Liver (tissue), 9 donors: ENCODE results near the gene IQGAP2. TPM values are rescaled to one million over a fixed set of nuclear protein-coding genes. Genes with fewer than 3 reads are reported as not detected.

ENCODE experiments used
- DNase-seq: peaks from one replicate; pipeline ENCODE4 v3.0.0-alpha.2; 2017; ENCODE audit warnings: low spot score
- H3K27ac ChIP-seq, 2 donors: one replicate each; pipeline ENCODE4 v1.7.0; 2013; ENCODE audit warnings: inconsistent platforms in 2 of 2, low read length in 2 of 2, control low read depth in 1 of 2, low read depth in 1 of 2, mild to moderate bottlenecking in 1 of 2
- H3K27me3 ChIP-seq, 4 donors: one replicate each; pipeline versions ENCODE4 v1.6.1 to v1.7.0; 2013; ENCODE audit warnings: low read length in 3 of 4, inconsistent platforms in 1 of 4, mild to moderate bottlenecking in 1 of 4, moderate library complexity in 1 of 4; ENCODE audit not compliant: control insufficient read depth in 4 of 4, insufficient read depth in 4 of 4
- H3K36me3 ChIP-seq, 4 donors: one replicate each; pipeline versions ENCODE4 v1.6.1 to v1.7.0; 2013; ENCODE audit warnings: low read length in 3 of 4, mild to moderate bottlenecking in 3 of 4, low read depth in 1 of 4, moderate library complexity in 1 of 4; ENCODE audit not compliant: control insufficient read depth in 4 of 4, insufficient read depth in 3 of 4
- H3K4me1 ChIP-seq, 4 donors: one replicate each; pipeline versions ENCODE4 v1.6.1 to v1.7.0; 2013; ENCODE audit warnings: low read length in 3 of 4, mild to moderate bottlenecking in 3 of 4, moderate library complexity in 1 of 4; ENCODE audit not compliant: control insufficient read depth in 4 of 4, insufficient read depth in 4 of 4
- H3K4me3 ChIP-seq, 3 donors: one replicate each; pipeline versions ENCODE4 v1.6.1 to v1.7.0; 2013; ENCODE audit warnings: low read length in 3 of 3, control low read depth in 1 of 3, low read depth in 1 of 3, mild to moderate bottlenecking in 1 of 3
- H3K9ac ChIP-seq, 2 donors: one replicate each; pipeline ENCODE4 v1.7.0; 2013; ENCODE audit warnings: low read length in 2 of 2, mild to moderate bottlenecking in 2 of 2, moderate library complexity in 2 of 2, control low read depth in 1 of 2, low read depth in 1 of 2
- H3K9me3 ChIP-seq, 4 donors: one replicate each; pipeline versions ENCODE4 v1.6.1 to v1.7.0; 2013; ENCODE audit warnings: low read length in 3 of 4; ENCODE audit not compliant: control insufficient read depth in 4 of 4
- ATF3 ChIP-seq: IDR thresholded peaks from 2 replicates; pipeline ENCODE4 v1.6.1; 2016; ENCODE audit warnings: antibody characterized with exemption
- CTCF ChIP-seq: fragments of 150-350 bp; IDR thresholded peaks from 2 replicates; pipeline ENCODE4 v1.5.1; 2017; ENCODE audit warnings: improper control_type of control experiment, low read depth, low read length; ENCODE audit not compliant: missing input control
- EGR1 ChIP-seq, 2 donors: IDR thresholded peaks; 2 replicates each; pipeline ENCODE4 v1.6.1; 2016 to 2018; ENCODE audit warnings: antibody characterized with exemption in 2 of 2, low read depth in 2 of 2
- FOXA1 ChIP-seq: IDR thresholded peaks from 2 replicates; pipeline ENCODE4 v1.6.1; 2016; ENCODE audit warnings: antibody characterized with exemption
- FOXA2 ChIP-seq: IDR thresholded peaks from 2 replicates; pipeline ENCODE4 v1.6.1; 2016; ENCODE audit warnings: antibody characterized with exemption
- GABPA ChIP-seq, 2 donors: IDR thresholded peaks in 1 of 2; conservative IDR thresholded peaks in 1 of 2; 2 replicates each; pipeline ENCODE4 v1.6.1; 2016; ENCODE audit warnings: antibody characterized with exemption in 2 of 2, mild to moderate bottlenecking in 1 of 2, moderate library complexity in 1 of 2
- HNF4A ChIP-seq, 2 donors: conservative IDR thresholded peaks; 2 replicates each; pipeline ENCODE4 v1.6.1; 2016; ENCODE audit warnings: antibody characterized with exemption in 2 of 2, mild to moderate bottlenecking in 2 of 2
- HNF4G ChIP-seq: IDR thresholded peaks from 2 replicates; pipeline ENCODE4 v1.6.1; 2016; ENCODE audit warnings: antibody characterized with exemption
- JUND ChIP-seq, 2 donors: IDR thresholded peaks; 2 replicates each; pipeline ENCODE4 v1.6.1; 2016; ENCODE audit warnings: antibody characterized with exemption in 2 of 2
- MAX ChIP-seq: IDR thresholded peaks from 2 replicates; pipeline ENCODE4 v1.6.1; 2016; ENCODE audit warnings: antibody characterized with exemption
- NR2F2 ChIP-seq: IDR thresholded peaks from 2 replicates; pipeline ENCODE4 v1.6.1; 2016; ENCODE audit warnings: antibody characterized with exemption
- RAD21 ChIP-seq, 2 donors: IDR thresholded peaks; 2 replicates each; pipeline ENCODE4 v1.6.1; 2016; ENCODE audit warnings: antibody characterized with exemption in 2 of 2, mild to moderate bottlenecking in 2 of 2
- REST ChIP-seq: IDR thresholded peaks from 2 replicates; pipeline ENCODE4 v1.6.1; 2016; ENCODE audit warnings: antibody characterized with exemption, mild to moderate bottlenecking
- RXRA ChIP-seq, 2 donors: IDR thresholded peaks; 2 replicates each; pipeline ENCODE4 v1.6.1; 2017 to 2018; ENCODE audit warnings: antibody characterized with exemption in 2 of 2, mild to moderate bottlenecking in 1 of 2
- SP1 ChIP-seq: IDR thresholded peaks from 2 replicates; pipeline ENCODE4 v1.6.1; 2018; ENCODE audit warnings: antibody characterized with exemption, mild to moderate bottlenecking
- TAF1 ChIP-seq: conservative IDR thresholded peaks from 2 replicates; pipeline ENCODE4 v1.6.1; 2016; ENCODE audit warnings: antibody characterized with exemption, mild to moderate bottlenecking
- YY1 ChIP-seq: IDR thresholded peaks from 2 replicates; pipeline ENCODE4 v1.6.1; 2016; ENCODE audit warnings: antibody characterized with exemption, mild to moderate bottlenecking
- ZBTB33 ChIP-seq: IDR thresholded peaks from 2 replicates; pipeline ENCODE4 v1.6.1; 2016; ENCODE audit warnings: antibody characterized with exemption
- WGBS: extraction: QIAGEN DNeasy Blood & Tissue Kit; methylation state at CpG from one replicate; pipeline ENCODE4 v1.1.7; 2013; 5-methylcytosine and 5-hydroxymethylcytosine counted together
- polyA plus RNA-seq, 2 donors: library from polyadenylated mRNA; stranded (reverse) in 1 of 2; unstranded in 1 of 2; fragments of 200-250 nt in 1 of 2; fragments of >200 nt in 1 of 2; fragmentation: Nextera tagmentation in 1 of 2; extraction: Ambion mirVana in 1 of 2; gene quantifications; one replicate each; pipeline versions ENCODE4 v1.2.1 to v1.2.3, GENCODE V29; 2013 to 2015
- total RNA-seq, 2 donors: library from RNA; depleted of rRNA; stranded (reverse); fragments of >200 nt; gene quantifications; one replicate each; pipeline ENCODE4 v1.2.3, GENCODE V29; 2014
- donor health status: healthy.
- donor health status: healthy.
- donor health status: healthy.
- donor health status: healthy.
- donor health status: healthy.

The IQGAP2 gene
- total and polyA plus RNA-seq, 4 donors: 41.5 to 205 (median 102) TPM

- 96% methylated on average over 4 of the region's 4 CpGs for WGBS
- no peak for DNase-seq
- Histone ChIP-seq H3K27ac (no peak overlapping the region), H3K9ac (no peak overlapping the region), H3K4me3 (no peak overlapping the region), H3K4me1 (peaks cover 2 to 42% (median 30%) of the 10 kb centered on the region in 4 donors), H3K9me3 (no peaks in the 10 kb centered on the region), H3K36me3 (no peaks in the 10 kb centered on the region), H3K27me3 (no peaks in the 10 kb centered on the region)
- TF ChIP-seq CTCF: no peak
- TF ChIP-seq FOXA1: no peak
- TF ChIP-seq RAD21 (IDR thresholded peaks at IDR 0.05): no peak
- no peak for TF ChIP-seq ZBTB33
- no peak for TF ChIP-seq EGR1 (IDR thresholded peaks at IDR 0.05; ENCODE audit: low read depth in 2 of 2)
- no peak for TF ChIP-seq ATF3
- no peak for TF ChIP-seq YY1
- no peak for TF ChIP-seq JUND (IDR thresholded peaks at IDR 0.05)
- TF ChIP-seq NR2F2: no peak
- TF ChIP-seq GABPA (IDR thresholded peaks at IDR 0.05 in 1 of 2, conservative IDR thresholded peaks at IDR 0.05 in 1 of 2): no peak
- no peak for TF ChIP-seq FOXA2
- TF ChIP-seq MAX: no peak
- TF ChIP-seq HNF4G: no peak
- TF ChIP-seq RXRA (IDR thresholded peaks at IDR 0.05): no peak
- TF ChIP-seq HNF4A (conservative IDR thresholded peaks at IDR 0.05): no peak
Measured at GRCh38 chr5:76487386-76487785, 84.3 kb downstream of the IQGAP2 start.

DNA sequence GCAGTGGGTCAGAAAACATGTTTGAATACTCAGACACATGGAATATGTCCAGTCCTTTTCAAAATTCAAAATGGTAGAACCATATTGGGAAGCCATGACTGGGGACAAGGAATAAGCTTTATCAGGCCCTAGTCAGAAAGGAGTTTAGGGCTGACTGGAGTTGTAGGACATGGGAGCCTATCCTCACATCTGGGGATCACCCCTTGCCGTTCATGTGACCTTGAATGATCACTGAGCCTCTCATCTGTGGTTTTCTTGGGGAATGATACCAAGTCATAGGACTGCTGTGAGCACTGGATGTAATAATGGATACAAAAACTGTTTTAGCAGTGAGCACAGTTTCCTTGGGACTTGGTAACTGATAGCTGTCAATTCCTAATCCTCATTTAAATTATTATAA is 84.7 kb downstream of the IQGAP2 start:
- Histone ChIP-seq H3K9ac (no peak overlapping the region), H3K4me1 (peaks cover 2 to 43% (median 32%) of the 10 kb centered on the region in 4 donors), H3K36me3 (no peaks in the 10 kb centered on the region), H3K27ac (no peak overlapping the region), H3K27me3 (no peaks in the 10 kb centered on the region), H3K9me3 (no peaks in the 10 kb centered on the region), H3K4me3 (no peak overlapping the region)
- DNase-seq: no peak
- WGBS: 80% methylated on average over 1 of the region's 1 CpG
- TF ChIP-seq SP1: no peak
- TF ChIP-seq ATF3: no peak
- no peak for TF ChIP-seq RAD21 (IDR thresholded peaks at IDR 0.05)
- no peak for TF ChIP-seq REST
- TF ChIP-seq FOXA1: no peak
- no peak for TF ChIP-seq RXRA (IDR thresholded peaks at IDR 0.05)
- no peak for TF ChIP-seq TAF1
- no peak for TF ChIP-seq CTCF
- TF ChIP-seq EGR1 (IDR thresholded peaks at IDR 0.05; ENCODE audit: low read depth in 2 of 2): no peak
- TF ChIP-seq HNF4G: no peak
